Stimulated activated CD4-positive, alpha-beta T cell treated with anti-CD3 and anti-CD28 coated beads, Interleukin-4, amount 100 ng/mL, for 4 hours (primary cell): ENCODE data around the gene PATJ.
"Not testable (repeated sequence)": the region's sequence is repeated elsewhere in the genome, so short reads cannot be mapped to it uniquely, and the experiment has no call there.

Experiments
- DNase-seq, 2 experiments: peaks; one replicate each; pipeline ENCODE4 v3.0.0-alpha.2; 2020

PATJ gene

GRCh38 chr1:61953076-61953789 lies 211.0 kb downstream of the PATJ start:
- no peak for DNase-seq

GRCh38 chr1:61953790-61954150 lies 211.5 kb downstream of the PATJ start:
- no peak for DNase-seq

- DNase-seq, result no peak
These were observed 213.0 kb downstream of the PATJ start for GRCh38 chr1:61955261-61955660.

GRCh38 chr1:61956016-61956645 lies 213.9 kb downstream of the PATJ start:
- no peak for DNase-seq

GRCh38 chr1:61956784-61957183 lies 214.5 kb downstream of the PATJ start:
- no peak for DNase-seq

- no peak for DNase-seq
These were observed 218.7 kb downstream of the PATJ start for GRCh38 chr1:61961009-61961408.

GRCh38 chr1:61962631-61963030 lies 220.4 kb downstream of the PATJ start:
- no peak for DNase-seq

GRCh38 chr1:61966450-61967225 lies 224.4 kb downstream of the PATJ start:
- DNase-seq, result not testable (repeated sequence)

- no peak for DNase-seq
These were observed 225.5 kb downstream of the PATJ start for GRCh38 chr1:61967750-61968149.

- DNase-seq, result no peak
These were observed 226.6 kb downstream of the PATJ start for GRCh38 chr1:61968869-61969268.

GRCh38 chr1:61973100-61973837 lies 231.0 kb downstream of the PATJ start:
- no peak for DNase-seq

GRCh38 chr1:61975638-61976037 lies 233.4 kb downstream of the PATJ start:
- no peak for DNase-seq

GRCh38 chr1:61976566-61976965 lies 234.3 kb downstream of the PATJ start:
- DNase-seq, result no peak

GRCh38 chr1:61978796-61979195 lies 236.5 kb downstream of the PATJ start:
- DNase-seq, result no peak

- no peak for DNase-seq
These were observed 237.4 kb downstream of the PATJ start for GRCh38 chr1:61979729-61980128.

- no peak for DNase-seq
These were observed 238.3 kb downstream of the PATJ start for GRCh38 chr1:61980561-61980960.

- no peak for DNase-seq
These were observed 239.8 kb downstream of the PATJ start for GRCh38 chr1:61981870-61982660.

- no peak for DNase-seq
These were observed 241.0 kb downstream of the PATJ start for GRCh38 chr1:61983236-61983635.

GRCh38 chr1:61992257-61992656 lies 250.0 kb downstream of the PATJ start:
- no peak for DNase-seq

GRCh38 chr1:61993331-61993961 lies 251.2 kb downstream of the PATJ start:
- DNase-seq, result no peak

GRCh38 chr1:61995641-61996040 lies 253.4 kb downstream of the PATJ start:
- no peak for DNase-seq

GRCh38 chr1:61997123-61997522 lies 254.8 kb downstream of the PATJ start:
- DNase-seq, result no peak
